NCI-H82 treated with DMSO at 0.1 percent for 48 hours (cell line): ENCODE data around the gene MAP2K7.
"Not testable (repeated sequence)": the region's sequence is repeated elsewhere in the genome, so short reads cannot be mapped to it uniquely, and the experiment has no call there.

ENCODE experiments used
- DNase-seq: peaks from one replicate; lab custom pipeline; 2025; ENCODE audit not compliant: unreplicated experiment; lab: John Stamatoyannopoulos, UW

MAP2K7 gene

DNA sequence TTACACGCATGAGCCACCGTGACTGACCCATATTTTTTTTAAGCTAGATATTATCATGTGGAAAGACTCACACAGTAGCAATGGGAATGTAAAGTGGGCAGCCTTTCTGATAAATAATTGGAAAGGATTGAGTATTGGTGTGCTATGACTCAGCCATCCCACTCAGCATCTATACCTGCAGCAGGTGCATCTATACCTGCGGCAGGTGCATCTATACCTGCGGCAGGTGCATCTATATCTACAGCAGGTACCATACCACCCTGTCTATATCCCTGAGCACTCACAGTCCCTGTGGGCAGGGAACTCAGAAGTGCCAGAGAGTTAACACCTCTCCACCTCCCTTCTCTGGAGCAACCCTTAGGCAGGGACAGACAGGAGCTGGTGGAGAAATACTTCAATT, 20.6 kb upstream of the MAP2K7 start:
- no peak for DNase-seq

DNA sequence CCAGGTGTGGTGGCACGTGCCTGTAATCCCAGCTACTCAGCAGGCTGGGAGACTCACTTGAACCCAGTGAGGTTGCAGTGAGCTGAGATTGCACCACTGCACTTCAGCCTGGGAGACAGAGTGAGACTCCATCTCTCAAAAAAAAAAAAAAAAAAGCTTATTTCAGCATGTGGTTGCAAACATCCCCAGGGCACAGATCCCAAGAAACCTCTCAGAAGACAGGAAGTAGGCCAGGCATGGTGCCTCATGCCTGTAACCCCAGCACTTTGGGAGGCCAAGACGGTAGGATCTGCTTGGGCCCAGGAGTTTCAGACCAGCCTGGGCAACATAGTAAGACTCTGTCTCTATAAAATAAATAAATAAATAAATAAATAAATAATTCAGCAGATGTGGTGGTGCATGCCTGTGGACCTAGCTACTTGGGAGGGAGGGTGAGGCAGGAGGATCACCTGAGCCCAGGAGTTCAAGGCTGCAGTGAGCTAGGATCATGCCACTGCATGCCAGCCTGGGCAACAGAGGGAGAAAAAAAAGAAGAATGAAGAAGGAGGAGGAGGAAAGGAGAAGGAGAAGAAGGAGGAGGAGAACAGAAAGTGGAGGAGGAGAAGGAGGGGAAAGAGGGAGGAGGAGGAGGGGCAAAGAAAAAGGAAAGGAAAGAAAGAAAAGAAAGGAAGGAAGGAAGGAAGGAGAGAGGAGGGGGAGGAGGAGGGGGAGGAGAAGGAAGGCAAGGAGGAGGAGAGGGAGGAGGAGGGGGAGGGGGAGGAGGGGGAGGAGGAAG, 19.7 kb upstream of the MAP2K7 start:
- DNase-seq: no peak

DNA sequence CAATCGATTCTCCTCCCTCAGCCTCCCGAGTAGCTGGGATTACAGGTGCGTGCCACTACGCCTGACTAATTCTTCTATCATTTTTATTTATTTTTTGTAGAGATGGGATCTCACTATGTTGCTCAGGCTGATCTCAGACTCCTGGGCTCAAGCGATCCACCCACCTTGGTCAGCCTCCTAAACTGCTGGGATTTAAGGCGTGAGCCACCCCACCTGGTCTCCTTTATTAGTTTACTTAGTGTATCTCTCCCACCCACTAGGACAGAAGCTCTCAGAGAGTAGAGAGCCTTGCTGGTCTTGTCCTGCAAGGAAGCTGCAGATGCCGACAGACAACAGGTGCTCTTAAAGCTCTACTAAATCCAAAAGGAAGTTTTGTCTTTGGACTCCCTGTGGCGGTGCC, 17.9 kb upstream of the MAP2K7 start:
- DNase-seq: no peak

DNA sequence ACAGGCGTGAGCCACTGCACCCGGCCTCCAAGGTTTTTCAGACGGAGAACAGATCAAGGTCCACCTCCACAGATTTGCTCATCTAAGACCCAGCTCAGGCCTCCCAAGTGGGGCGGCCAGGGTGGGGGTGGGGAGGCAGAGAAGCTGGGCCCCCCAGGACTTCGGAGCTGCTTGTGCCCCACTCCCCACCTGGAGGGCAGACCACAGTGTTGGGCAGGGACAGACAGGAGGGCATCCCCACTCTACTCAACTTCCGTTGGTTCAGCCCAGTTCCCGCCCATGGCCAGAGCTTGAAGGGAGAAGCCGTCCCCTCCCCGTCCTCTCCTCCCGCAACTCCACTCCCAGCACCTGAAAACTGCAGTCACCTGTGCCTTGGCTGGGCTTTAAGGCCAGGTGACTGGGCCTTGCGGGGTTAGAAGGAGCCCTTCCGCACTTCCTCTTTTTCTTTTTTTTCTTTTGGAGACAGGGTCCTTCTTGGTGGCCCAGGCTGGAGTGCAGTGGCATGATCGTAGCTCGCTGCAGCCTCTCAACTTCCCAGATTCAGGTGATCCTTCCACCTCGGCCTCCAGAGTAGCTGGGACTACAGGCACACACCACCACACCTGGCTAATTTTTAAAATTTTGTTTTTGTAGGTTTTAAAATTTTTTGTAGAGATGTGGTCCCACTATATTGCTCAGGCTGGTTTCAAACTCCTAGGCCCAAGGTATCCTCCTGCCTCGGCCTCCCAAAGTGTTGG, 16.1 kb upstream of the MAP2K7 start:
- DNase-seq: no peak

DNA sequence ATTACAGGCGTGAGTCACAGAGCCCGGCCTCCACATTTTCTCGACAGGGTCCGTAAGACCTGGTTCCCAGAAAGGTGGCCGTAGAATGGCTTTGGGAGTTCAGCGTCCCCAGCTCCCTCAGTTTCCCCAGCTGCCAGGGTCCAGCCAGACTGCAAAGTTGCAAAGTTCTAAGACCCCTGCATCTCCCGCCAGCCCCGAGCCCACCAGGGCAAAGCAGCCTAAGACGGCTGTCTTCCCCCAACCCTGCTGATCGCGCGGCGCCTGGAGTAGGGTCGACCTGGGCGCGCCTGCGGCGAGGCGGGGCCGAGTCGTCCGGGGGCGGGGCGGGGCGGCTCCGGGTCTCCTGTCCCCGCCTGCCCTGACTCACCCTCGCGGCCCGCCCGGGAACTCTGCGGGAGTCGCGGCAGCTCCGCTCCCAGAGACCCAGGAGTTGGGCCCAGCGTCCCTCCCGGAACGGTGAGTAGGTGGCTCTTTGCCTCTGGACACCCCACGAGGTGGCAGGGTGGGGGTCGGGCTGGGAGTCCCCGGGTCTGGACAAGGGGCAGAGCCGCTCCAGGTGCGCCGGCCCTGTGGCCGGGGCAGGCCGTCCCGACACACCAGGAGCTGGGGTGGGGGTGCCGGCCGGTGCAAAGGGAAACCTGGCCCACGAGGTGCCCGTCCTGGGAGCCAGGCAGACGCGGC, 15.4 kb upstream of the MAP2K7 start, which contains the start of gene LRRC8E:
Gene LRRC8E (plus strand): TSS at position 366 of the 681 bp plus-strand sequence. CDS start 7,094 bp downstream, outside the sequence.
- DNase-seq: no peak

DNA sequence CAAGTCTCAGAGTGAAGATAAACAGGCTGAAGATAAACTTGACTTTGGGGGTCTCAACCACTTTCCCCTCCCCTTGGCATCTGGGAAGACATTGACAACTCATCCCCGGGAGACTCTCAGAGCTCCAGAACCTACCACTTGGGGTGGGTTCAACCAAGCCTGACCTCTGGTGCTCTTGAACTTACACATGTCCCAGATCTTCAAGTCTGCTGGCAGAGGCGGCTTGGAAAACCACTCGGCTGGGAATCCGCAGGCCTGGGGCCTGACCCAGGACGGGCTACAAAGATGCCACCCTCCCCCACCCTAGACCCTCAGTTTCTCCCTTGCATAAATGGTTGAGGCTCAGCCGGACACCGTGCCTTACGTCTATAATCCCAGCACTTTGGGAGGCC, 14.9 kb upstream of the MAP2K7 start:
- DNase-seq: no peak

DNA sequence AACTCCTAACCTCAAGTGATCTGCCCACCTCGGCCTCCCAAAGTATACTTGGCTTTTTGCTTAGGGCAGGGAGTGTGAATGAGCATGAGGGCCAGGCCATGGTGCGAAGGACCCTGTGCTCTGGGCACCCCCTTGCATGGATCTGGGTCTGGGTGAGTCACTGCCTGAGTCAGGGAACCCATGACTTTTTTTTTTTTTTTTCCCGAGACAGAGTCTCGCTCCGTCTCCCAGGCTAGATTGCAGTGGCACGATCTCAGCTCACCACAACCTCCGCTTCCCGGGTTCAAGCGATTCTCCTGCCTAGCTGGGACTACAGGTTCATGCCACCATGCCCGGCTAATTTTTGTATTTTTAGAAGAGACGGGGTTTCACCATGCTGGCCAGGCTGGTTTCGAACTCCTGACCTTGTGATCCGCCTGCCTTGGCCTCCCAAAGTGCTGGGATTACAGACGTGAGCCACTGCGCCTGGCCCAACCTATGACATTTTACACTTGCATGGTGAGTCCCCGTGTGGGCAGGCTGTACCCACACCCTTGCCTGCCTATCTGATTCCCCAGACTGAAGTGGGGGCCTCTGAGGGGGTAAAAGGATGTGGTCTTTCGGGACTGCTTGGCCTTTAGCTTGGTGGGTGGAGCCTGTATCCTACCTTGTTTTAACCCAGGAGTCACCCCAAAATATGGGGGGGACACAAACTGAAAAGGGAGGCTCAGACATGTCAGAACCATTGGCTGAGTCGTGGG, 10.1 kb upstream of the MAP2K7 start:
- not testable (repeated sequence) for DNase-seq

DNA sequence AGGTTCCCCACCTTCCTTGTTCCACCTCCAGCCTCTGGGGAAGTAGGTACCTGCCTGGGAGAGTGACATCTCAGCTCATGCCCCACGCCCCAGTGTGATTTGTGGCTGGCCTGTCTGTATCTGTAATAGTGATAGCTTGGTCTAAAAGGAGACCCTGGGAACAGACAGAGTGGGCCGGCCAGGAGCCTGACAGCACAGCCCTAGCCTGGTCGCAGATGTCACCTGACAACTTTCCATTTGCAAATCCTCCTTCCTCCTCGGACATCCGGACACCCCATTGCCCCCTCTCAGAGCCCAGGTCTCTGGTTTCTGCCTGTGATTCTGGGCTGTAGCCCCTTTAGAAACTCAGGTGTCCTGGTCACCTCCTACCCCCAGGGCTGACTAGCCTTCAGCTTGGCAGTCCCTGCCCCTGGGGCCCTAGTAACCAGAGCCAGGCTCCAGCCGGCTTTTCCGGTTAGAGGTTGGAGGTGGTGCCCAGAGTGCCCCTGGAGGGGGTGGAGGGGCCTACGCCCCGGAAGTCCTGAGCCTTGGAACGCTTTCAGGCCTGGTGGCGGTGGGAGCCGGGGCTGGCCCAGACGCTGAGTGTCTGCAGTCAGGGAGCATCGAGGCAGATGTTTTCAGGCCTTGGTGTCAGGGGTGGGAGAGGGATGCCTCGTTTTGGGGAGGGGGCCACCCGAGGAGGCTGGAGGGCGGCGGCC, 8.9 kb upstream of the MAP2K7 start:
- DNase-seq: no peak

DNA sequence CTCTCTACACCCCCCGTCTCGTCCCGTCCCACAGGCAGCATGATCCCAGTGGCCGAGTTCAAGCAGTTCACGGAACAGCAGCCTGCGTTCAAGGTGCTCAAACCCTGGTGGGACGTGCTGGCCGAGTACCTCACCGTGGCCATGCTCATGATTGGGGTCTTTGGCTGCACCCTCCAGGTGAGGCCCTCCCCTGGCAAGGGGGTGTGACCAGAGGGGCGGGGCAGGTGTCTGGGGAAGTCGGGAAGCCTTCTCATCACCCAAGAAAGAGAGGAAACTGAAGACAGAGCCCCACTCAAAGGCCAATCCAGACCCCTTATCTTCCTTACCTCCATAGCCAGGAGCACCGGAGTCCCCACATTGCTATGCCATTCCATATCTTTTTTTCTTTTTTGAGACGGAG, 8.1 kb upstream of the MAP2K7 start:
- DNase-seq: no peak

GRCh38 chr19:7897292-7897691, 6.4 kb upstream of the MAP2K7 start:
- DNase-seq: no peak

DNA sequence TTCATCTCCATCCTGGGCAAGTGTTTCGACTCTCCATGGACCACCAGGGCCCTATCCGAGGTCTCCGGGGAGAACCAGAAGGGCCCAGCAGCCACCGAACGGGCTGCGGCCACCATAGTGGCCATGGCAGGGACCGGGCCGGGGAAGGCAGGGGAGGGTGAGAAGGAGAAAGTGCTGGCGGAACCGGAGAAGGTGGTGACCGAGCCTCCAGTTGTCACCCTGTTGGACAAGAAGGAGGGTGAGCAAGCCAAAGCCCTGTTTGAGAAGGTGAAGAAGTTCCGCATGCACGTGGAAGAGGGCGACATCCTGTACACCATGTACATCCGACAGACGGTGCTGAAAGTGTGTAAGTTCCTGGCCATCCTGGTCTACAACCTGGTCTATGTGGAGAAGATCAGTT, 4.7 kb upstream of the MAP2K7 start:
- no peak for DNase-seq

DNA sequence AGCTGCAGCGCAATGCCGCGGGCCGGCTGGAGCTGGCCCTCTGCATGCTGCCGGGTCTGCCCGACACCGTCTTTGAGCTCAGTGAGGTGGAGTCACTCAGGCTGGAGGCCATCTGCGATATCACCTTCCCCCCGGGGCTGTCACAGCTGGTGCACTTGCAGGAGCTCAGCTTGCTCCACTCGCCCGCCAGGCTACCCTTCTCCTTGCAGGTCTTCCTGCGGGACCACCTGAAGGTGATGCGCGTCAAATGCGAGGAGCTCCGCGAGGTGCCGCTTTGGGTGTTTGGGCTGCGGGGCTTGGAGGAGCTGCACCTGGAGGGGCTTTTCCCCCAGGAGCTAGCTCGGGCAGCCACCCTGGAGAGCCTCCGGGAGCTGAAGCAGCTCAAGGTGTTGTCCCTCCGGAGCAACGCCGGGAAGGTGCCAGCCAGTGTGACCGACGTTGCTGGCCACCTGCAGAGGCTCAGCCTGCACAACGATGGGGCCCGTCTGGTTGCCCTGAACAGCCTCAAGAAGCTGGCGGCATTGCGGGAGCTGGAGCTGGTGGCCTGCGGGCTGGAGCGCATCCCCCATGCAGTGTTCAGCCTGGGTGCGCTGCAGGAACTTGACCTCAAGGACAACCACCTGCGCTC, 3.8 kb upstream of the MAP2K7 start:
- no peak for DNase-seq

- no peak for DNase-seq
These were observed 3.2 kb upstream of the MAP2K7 start for GRCh38 chr19:7900401-7900870.

GRCh38 chr19:7900931-7901330, 2.7 kb upstream of the MAP2K7 start:
- no peak for DNase-seq

- DNase-seq: no peak
These were observed 2.3 kb upstream of the MAP2K7 start for GRCh38 chr19:7901337-7901736.

- no peak for DNase-seq
These were observed 857 bp upstream of the MAP2K7 start for GRCh38 chr19:7902796-7903243.

DNA sequence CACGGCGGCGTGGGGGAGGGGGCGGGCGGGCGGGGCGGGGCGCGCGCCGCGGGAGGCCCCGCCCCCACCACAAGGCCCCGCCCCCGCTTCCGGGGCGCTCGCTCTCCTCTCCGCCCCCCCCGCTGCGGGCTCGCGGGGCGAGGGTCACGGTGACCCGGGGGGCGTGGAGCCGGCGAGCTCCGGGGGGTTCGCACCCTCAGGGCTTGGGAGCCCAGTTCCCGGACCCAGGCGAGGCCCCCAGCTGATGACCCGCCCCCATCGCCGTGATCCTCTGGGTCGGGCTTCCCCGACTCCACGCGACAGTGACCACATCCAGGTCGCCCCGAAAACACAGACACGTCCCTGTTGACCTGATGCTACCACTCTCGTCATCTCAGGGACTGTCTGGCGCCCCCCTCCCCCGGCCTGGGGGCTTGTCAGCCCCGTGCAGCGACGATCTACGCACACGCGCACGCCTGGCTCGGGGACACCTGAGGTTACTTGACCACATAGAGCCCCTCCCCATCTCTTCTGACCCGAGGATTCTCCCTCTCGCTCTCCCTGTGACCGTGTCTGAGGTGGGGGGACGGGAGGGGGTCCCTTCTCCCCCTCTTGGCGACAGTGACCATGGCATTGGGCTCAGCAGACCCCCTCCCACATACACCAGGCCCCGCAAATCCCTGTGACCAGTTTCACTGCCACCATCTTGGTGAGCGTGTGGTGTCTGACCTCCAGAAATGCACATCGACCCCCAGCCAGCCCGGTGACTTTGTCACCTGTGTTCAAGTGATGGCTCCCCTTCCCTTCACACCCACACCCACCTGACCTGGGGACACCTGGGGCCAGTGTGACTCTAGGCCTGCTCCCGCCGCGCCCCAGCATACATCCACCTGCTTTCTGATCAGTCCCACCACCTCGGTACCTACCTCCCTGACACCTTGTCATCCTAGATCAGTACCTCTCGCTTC, 670 bp downstream of the MAP2K7 start:
- DNase-seq: no peak

DNA sequence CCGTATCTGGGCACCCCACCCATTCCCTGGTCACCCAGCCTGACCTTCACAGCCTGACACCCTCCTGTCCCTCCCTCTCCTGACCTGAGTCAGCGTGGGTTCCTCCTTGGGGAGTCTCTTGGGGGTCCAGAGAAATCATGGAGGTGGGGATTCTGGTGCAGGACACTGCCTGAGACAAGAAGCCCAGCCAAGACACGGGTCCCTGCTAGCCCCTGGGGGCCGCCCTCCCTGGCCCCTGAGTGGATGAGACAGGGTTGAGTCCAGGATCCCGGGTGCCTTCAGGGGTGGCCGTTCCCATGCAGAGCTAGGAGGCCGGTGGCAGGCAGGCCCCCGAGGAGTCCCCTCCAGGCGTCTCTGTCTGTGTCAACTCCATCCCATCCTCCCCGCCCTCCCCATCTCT, 1.6 kb downstream of the MAP2K7 start:
- DNase-seq: no peak

GRCh38 chr19:7905859-7906258, 2.2 kb downstream of the MAP2K7 start:
- DNase-seq: no peak
